ENCODE results near the gene NBEAL2.
A peak's percentile ranks its signal among the peaks of the same experiment; 100 is the strongest.
"Not testable (repeated sequence)": the region's sequence is repeated elsewhere in the genome, so short reads cannot be mapped to it uniquely, and the experiment has no call there.

Gene NBEAL2

GRCh38 chr3:47016086-47016933 lies 36.8 kb downstream of the NBEAL2 start:
- no peak for DNase-seq

- DNase-seq = peak; percentile 15
These were observed 37.5 kb downstream of the NBEAL2 start for GRCh38 chr3:47016934-47017435.

- no peak for DNase-seq
These were observed 38.2 kb downstream of the NBEAL2 start for GRCh38 chr3:47017504-47018268.

- DNase-seq = no peak
These were observed 38.8 kb downstream of the NBEAL2 start for GRCh38 chr3:47018269-47018611.

- DNase-seq = peak; percentile 14
These were observed 39.7 kb downstream of the NBEAL2 start for GRCh38 chr3:47019201-47019600.

GRCh38 chr3:47020311-47020710 lies 40.8 kb downstream of the NBEAL2 start:
- no peak for DNase-seq

- no peak for DNase-seq
These were observed 43.2 kb downstream of the NBEAL2 start for GRCh38 chr3:47022641-47023071.

- DNase-seq = no peak
These were observed 45.5 kb downstream of the NBEAL2 start for GRCh38 chr3:47024932-47025331.

- DNase-seq = not testable (repeated sequence)
These were observed 47.0 kb downstream of the NBEAL2 start for GRCh38 chr3:47026432-47026831.

GRCh38 chr3:47028146-47028545 lies 48.7 kb downstream of the NBEAL2 start:
- DNase-seq = no peak

- DNase-seq = no peak
These were observed 49.2 kb downstream of the NBEAL2 start for GRCh38 chr3:47028667-47029066.

- DNase-seq = not testable (repeated sequence)
These were observed 51.6 kb downstream of the NBEAL2 start for GRCh38 chr3:47031041-47031440.

GRCh38 chr3:47034868-47035489 lies 55.5 kb downstream of the NBEAL2 start:
- no peak for DNase-seq

- DNase-seq = no peak
These were observed 56.2 kb downstream of the NBEAL2 start for GRCh38 chr3:47035645-47036044.

- DNase-seq = no peak
These were observed 56.7 kb downstream of the NBEAL2 start for GRCh38 chr3:47036145-47036544.

- DNase-seq = not testable (repeated sequence)
These were observed 57.8 kb downstream of the NBEAL2 start for GRCh38 chr3:47037302-47037701.

GRCh38 chr3:47041114-47041513 lies 61.6 kb downstream of the NBEAL2 start:
- DNase-seq = no peak

GRCh38 chr3:47042231-47042791 lies 62.8 kb downstream of the NBEAL2 start:
- no peak for DNase-seq

GRCh38 chr3:47047069-47047468 lies 67.6 kb downstream of the NBEAL2 start:
- no peak for DNase-seq

- DNase-seq = no peak
These were observed 68.2 kb downstream of the NBEAL2 start for GRCh38 chr3:47047673-47048072.

GRCh38 chr3:47054412-47054811 lies 74.9 kb downstream of the NBEAL2 start:
- DNase-seq = no peak

GRCh38 chr3:47056705-47057104 lies 77.2 kb downstream of the NBEAL2 start:
- no peak for DNase-seq

- DNase-seq = peak; percentile 54
These were observed 77.8 kb downstream of the NBEAL2 start for GRCh38 chr3:47057212-47057671.

Data from stimulated activated naive CD4-positive, alpha-beta T cell treated with Interleukin-2 at 50 U/mL for 16 hours (primary cell).